ENCODE results near the gene CDK17.

The CDK17 gene

GRCh38 chr12:96242597-96242996, 157.6 kb downstream of the CDK17 start:
- Histone ChIP-seq H3K36me3 (ENCODE audit: control insufficient read depth in 1 of 2, insufficient read depth in 2 of 2, low read length in 2 of 2) (peaks cover 10 to 11% of the 10 kb centered on the region in 2 experiments), H4K8ac (ENCODE audit: low read depth, low read length) (no peak overlapping the region), H3K14ac (ENCODE audit: low read length) (no peak overlapping the region), H3K18ac (ENCODE audit: low read length) (no peak overlapping the region), H4K12ac (ENCODE audit: low read depth, low read length) (no peak overlapping the region), H3K4me1 (ENCODE audit: control insufficient read depth in 1 of 2, insufficient read depth in 2 of 2, low read length in 2 of 2) (peaks cover 14 to 21% of the 10 kb centered on the region in 2 experiments), H3K79me2 (ENCODE audit: control insufficient read depth, insufficient read depth, low read length, poor library complexity) (no peaks in the 10 kb centered on the region), H3K79me1 (ENCODE audit: low read length) (no peaks in the 10 kb centered on the region), H3K9ac (ENCODE audit: low read length) (no peak overlapping the region), H2BK5ac (ENCODE audit: low read depth, low read length, poor library complexity) (no peak overlapping the region), H3K4me2 (ENCODE audit: low read length) (no peak overlapping the region), H2AK5ac (ENCODE audit: low read length) (no peak overlapping the region), H2BK120ac (ENCODE audit: insufficient read depth, low read length, poor library complexity) (no peak overlapping the region), H3K23ac (ENCODE audit: low read length) (no peak overlapping the region), H2BK12ac (ENCODE audit: low read length) (no peak overlapping the region), H3K27ac (ENCODE audit: low read depth, low read length) (no peak overlapping the region), H2AFZ (ENCODE audit: insufficient read depth, low read length, poor library complexity) (no peak overlapping the region), H3K9me3 (ENCODE audit: insufficient read depth, low read depth, low read length) (no peaks in the 10 kb centered on the region), H4K91ac (ENCODE audit: low read depth, low read length) (no peak overlapping the region), H3K4me3 (ENCODE audit: low read depth, low read length) (no peak overlapping the region), H3K27me3 (ENCODE audit: insufficient read depth, low read length) (no peaks in the 10 kb centered on the region), H3K4ac (ENCODE audit: low read depth, low read length) (no peak overlapping the region)
- peak in 1 of 2 donors; percentile 29 for DNase-seq
- no CpG with 5 or more reads among the region's 12 CpGs for WGBS (ENCODE audit: extremely low coverage, insufficient coverage, insufficient read length)

DNA sequence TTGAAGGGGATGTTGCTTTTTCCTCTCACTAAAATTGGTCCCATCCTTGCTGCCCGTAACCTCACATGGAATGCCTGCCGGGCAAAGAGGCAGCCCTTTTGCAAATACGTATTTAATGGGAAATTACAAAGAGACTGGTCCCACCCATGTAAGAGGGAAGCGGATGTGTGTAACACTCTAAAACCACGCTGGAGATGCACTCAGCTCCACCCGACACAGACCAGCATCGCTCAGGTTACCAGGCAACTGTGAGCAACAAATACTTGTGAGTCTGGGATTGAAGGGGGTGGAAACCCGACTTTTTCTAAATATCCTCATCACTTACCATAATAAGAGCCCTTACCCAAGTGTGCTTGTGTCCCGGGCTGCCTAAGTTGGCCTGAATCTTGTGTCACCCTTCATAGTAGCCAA, 158.4 kb downstream of the CDK17 start:
- Histone ChIP-seq H3K4me2 (ENCODE audit: low read length) (no peak overlapping the region), H3K79me2 (ENCODE audit: control insufficient read depth, insufficient read depth, low read length, poor library complexity) (no peaks in the 10 kb centered on the region), H3K4ac (ENCODE audit: low read depth, low read length) (no peak overlapping the region), H4K12ac (ENCODE audit: low read depth, low read length) (no peak overlapping the region), H3K27ac (ENCODE audit: low read depth, low read length) (no peak overlapping the region), H2BK5ac (ENCODE audit: low read depth, low read length, poor library complexity) (no peak overlapping the region), H3K9ac (ENCODE audit: low read length) (no peak overlapping the region), H3K4me3 (ENCODE audit: low read depth, low read length) (no peak overlapping the region), H3K14ac (ENCODE audit: low read length) (no peak overlapping the region), H3K18ac (ENCODE audit: low read length) (no peak overlapping the region), H3K4me1 (ENCODE audit: control insufficient read depth in 1 of 2, insufficient read depth in 2 of 2, low read length in 2 of 2) (peaks cover 17 to 24% of the 10 kb centered on the region in 2 experiments), H3K36me3 (ENCODE audit: control insufficient read depth in 1 of 2, insufficient read depth in 2 of 2, low read length in 2 of 2) (peaks cover 4% of the 10 kb centered on the region in 2 experiments), H4K91ac (ENCODE audit: low read depth, low read length) (no peak overlapping the region), H2AFZ (ENCODE audit: insufficient read depth, low read length, poor library complexity) (no peak overlapping the region), H2BK120ac (ENCODE audit: insufficient read depth, low read length, poor library complexity) (no peak overlapping the region), H3K23ac (ENCODE audit: low read length) (no peak overlapping the region), H2BK12ac (ENCODE audit: low read length) (no peak overlapping the region), H3K27me3 (ENCODE audit: insufficient read depth, low read length) (no peaks in the 10 kb centered on the region), H3K79me1 (ENCODE audit: low read length) (no peaks in the 10 kb centered on the region), H2AK5ac (ENCODE audit: low read length) (no peak overlapping the region), H3K9me3 (ENCODE audit: insufficient read depth, low read depth, low read length) (no peaks in the 10 kb centered on the region), H4K8ac (ENCODE audit: low read depth, low read length) (no peak overlapping the region)
- no CpG with 5 or more reads among the region's 9 CpGs for WGBS (ENCODE audit: extremely low coverage, insufficient coverage, insufficient read length)
- peak; percentile 92 for DNase-seq

GRCh38 chr12:96241431-96241830, 158.8 kb downstream of the CDK17 start:
- Histone ChIP-seq H3K36me3 (ENCODE audit: control insufficient read depth in 1 of 2, insufficient read depth in 2 of 2, low read length in 2 of 2) (peaks cover 3 to 4% of the 10 kb centered on the region in 2 experiments), H3K79me2 (ENCODE audit: control insufficient read depth, insufficient read depth, low read length, poor library complexity) (no peaks in the 10 kb centered on the region), H3K23ac (ENCODE audit: low read length) (no peak overlapping the region), H3K4me1 (ENCODE audit: control insufficient read depth in 1 of 2, insufficient read depth in 2 of 2, low read length in 2 of 2) (peaks cover 17 to 24% of the 10 kb centered on the region in 2 experiments), H4K91ac (ENCODE audit: low read depth, low read length) (no peak overlapping the region), H3K14ac (ENCODE audit: low read length) (no peak overlapping the region), H4K12ac (ENCODE audit: low read depth, low read length) (no peak overlapping the region), H3K4me2 (ENCODE audit: low read length) (no peak overlapping the region), H2AFZ (ENCODE audit: insufficient read depth, low read length, poor library complexity) (no peak overlapping the region), H3K27ac (ENCODE audit: low read depth, low read length) (no peak overlapping the region), H3K18ac (ENCODE audit: low read length) (no peak overlapping the region), H2BK120ac (ENCODE audit: insufficient read depth, low read length, poor library complexity) (no peak overlapping the region), H3K27me3 (ENCODE audit: insufficient read depth, low read length) (no peaks in the 10 kb centered on the region), H4K8ac (ENCODE audit: low read depth, low read length) (no peak overlapping the region), H3K79me1 (ENCODE audit: low read length) (no peaks in the 10 kb centered on the region), H2BK12ac (ENCODE audit: low read length) (no peak overlapping the region), H3K4ac (ENCODE audit: low read depth, low read length) (no peak overlapping the region), H3K4me3 (ENCODE audit: low read depth, low read length) (no peak overlapping the region), H2BK5ac (ENCODE audit: low read depth, low read length, poor library complexity) (no peak overlapping the region), H2AK5ac (ENCODE audit: low read length) (no peak overlapping the region), H3K9ac (ENCODE audit: low read length) (no peak overlapping the region), H3K9me3 (ENCODE audit: insufficient read depth, low read depth, low read length) (no peaks in the 10 kb centered on the region)
- DNase-seq, result peak in 1 of 2 donors; percentile 37
- no CpG with 5 or more reads among the region's 4 CpGs for WGBS (ENCODE audit: extremely low coverage, insufficient coverage, insufficient read length)

GRCh38 chr12:96240656-96241055, 159.6 kb downstream of the CDK17 start:
- H4K12ac ChIP-seq (ENCODE audit: low read depth, low read length), result no peak overlapping the region
- no CpG with 5 or more reads among the region's 11 CpGs for WGBS (ENCODE audit: extremely low coverage, insufficient coverage, insufficient read length)
- H3K36me3 ChIP-seq (ENCODE audit: control insufficient read depth in 1 of 2, insufficient read depth in 2 of 2, low read length in 2 of 2), result peaks cover 7 to 8% of the 10 kb centered on the region in 2 experiments
- H3K27me3 ChIP-seq (ENCODE audit: insufficient read depth, low read length), result no peaks in the 10 kb centered on the region
- no peaks in the 10 kb centered on the region for H3K79me2 ChIP-seq (ENCODE audit: control insufficient read depth, insufficient read depth, low read length, poor library complexity)
- no peak overlapping the region for H2BK5ac ChIP-seq (ENCODE audit: low read depth, low read length, poor library complexity)
- no peak overlapping the region for H3K18ac ChIP-seq (ENCODE audit: low read length)
- no peak overlapping the region for H3K23ac ChIP-seq (ENCODE audit: low read length)
- no peak overlapping the region for H3K27ac ChIP-seq (ENCODE audit: low read depth, low read length)
- no peak overlapping the region for H2AK5ac ChIP-seq (ENCODE audit: low read length)
- no peak overlapping the region for H3K9ac ChIP-seq (ENCODE audit: low read length)
- no peak overlapping the region for H2AFZ ChIP-seq (ENCODE audit: insufficient read depth, low read length, poor library complexity)
- H4K8ac ChIP-seq (ENCODE audit: low read depth, low read length), result no peak overlapping the region
- H3K4me1 ChIP-seq (ENCODE audit: control insufficient read depth in 1 of 2, insufficient read depth in 2 of 2, low read length in 2 of 2), result peaks cover 17 to 24% of the 10 kb centered on the region in 2 experiments
- H3K9me3 ChIP-seq (ENCODE audit: insufficient read depth, low read depth, low read length), result no peaks in the 10 kb centered on the region
- H3K4ac ChIP-seq (ENCODE audit: low read depth, low read length), result no peak overlapping the region
- H3K14ac ChIP-seq (ENCODE audit: low read length), result no peak overlapping the region
- no peak overlapping the region for H2BK120ac ChIP-seq (ENCODE audit: insufficient read depth, low read length, poor library complexity)
- peak overlapping the region; percentile 21 for H3K4me2 ChIP-seq (ENCODE audit: low read length)
- H3K4me3 ChIP-seq (ENCODE audit: low read depth, low read length), result no peak overlapping the region
- DNase-seq, result no peak
- no peak overlapping the region for H2BK12ac ChIP-seq (ENCODE audit: low read length)
- H3K79me1 ChIP-seq (ENCODE audit: low read length), result no peaks in the 10 kb centered on the region
- no peak overlapping the region for H4K91ac ChIP-seq (ENCODE audit: low read depth, low read length)

Measured in trophoblast cell (in vitro differentiated cells and primary cell).